Fibroblast of lung (primary cell): ENCODE data around the gene MID1.

Source experiments
- CTCF ChIP-seq, 2 donors: IDR thresholded peaks in 1 of 2; conservative IDR thresholded peaks in 1 of 2; 1 replicate in 1 of 2; 2 replicates in 1 of 2; pipeline ENCODE4 v1.5.1; 2011 to 2012; ENCODE audit warnings: low read length in 2 of 2, control low read depth in 1 of 2, inconsistent platforms in 1 of 2, low read depth in 1 of 2, mild to moderate bottlenecking in 1 of 2
- EZH2 ChIP-seq: IDR thresholded peaks from 2 replicates; pipeline ENCODE4 v1.5.1; 2012; ENCODE audit warnings: low read length, control low read depth, mild to moderate bottlenecking; ENCODE audit errors: missing control alignments

DNA sequence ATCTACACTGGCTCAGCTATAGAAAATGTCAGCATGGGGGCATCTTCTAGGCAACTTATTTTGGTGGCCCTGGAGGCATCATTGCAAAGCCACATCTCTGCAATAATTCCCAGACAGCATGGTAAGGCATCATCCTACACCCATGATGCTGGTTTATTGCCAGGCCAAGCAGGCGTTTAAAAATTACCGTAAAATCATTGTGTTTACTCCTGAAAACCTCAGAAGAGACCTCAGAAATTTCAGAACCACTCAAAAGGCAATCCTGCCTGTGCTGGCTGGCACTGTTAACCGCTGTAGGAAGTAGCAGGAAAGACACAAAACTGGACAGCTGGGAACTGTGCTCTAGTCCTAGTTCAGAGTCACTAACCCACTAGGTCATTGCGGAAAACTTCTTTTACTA, 63.2 kb downstream of the MID1 start:
- TF ChIP-seq CTCF (conservative IDR thresholded peaks at IDR 0.05 in 1 of 2, IDR thresholded peaks at IDR 0.05 in 1 of 2; ENCODE audit: low read depth in 1 of 2, low read length in 2 of 2) (no peak), EZH2 (no peak)
